Measurements from ENCODE around the gene INPP5A.

DNA sequence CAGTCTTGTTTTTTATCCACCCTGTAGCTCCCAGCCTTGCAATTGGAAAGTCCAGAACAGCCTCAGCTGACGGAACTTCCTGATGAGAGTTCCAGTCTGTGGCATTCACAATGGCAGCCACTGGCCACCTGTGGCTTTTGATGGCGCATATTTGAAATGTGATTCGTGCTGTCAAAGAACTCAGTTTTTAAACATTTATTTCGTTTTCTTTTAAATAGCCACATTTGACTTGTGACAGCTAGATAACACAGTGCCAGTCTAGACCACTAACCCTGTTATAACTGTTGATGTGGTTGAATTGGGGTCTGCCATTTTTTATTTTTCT lies 97.3 kb downstream of the INPP5A start:
- TF ChIP-seq, protein P1, sequence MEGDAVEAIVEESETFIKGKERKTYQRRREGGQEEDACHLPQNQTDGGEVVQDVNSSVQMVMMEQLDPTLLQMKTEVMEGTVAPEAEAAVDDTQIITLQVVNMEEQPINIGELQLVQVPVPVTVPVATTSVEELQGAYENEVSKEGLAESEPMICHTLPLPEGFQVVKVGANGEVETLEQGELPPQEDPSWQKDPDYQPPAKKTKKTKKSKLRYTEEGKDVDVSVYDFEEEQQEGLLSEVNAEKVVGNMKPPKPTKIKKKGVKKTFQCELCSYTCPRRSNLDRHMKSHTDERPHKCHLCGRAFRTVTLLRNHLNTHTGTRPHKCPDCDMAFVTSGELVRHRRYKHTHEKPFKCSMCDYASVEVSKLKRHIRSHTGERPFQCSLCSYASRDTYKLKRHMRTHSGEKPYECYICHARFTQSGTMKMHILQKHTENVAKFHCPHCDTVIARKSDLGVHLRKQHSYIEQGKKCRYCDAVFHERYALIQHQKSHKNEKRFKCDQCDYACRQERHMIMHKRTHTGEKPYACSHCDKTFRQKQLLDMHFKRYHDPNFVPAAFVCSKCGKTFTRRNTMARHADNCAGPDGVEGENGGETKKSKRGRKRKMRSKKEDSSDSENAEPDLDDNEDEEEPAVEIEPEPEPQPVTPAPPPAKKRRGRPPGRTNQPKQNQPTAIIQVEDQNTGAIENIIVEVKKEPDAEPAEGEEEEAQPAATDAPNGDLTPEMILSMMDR (IDR thresholded peaks at IDR 0.05): no peak
- TF ChIP-seq POLR2AphosphoS5 (IDR thresholded peaks at IDR 0.05) (no peak), POLR2A (IDR thresholded peaks at IDR 0.05) (no peak), EP300 (IDR thresholded peaks at IDR 0.05) (no peak)

Data from upper lobe of left lung (tissue), 4 donors.